ENCODE data around the gene ADAMTS20.
"Not testable (repeated sequence)": the region's sequence is repeated elsewhere in the genome, so short reads cannot be mapped to it uniquely, and the experiment has no call there.

The ADAMTS20 gene, protein sequence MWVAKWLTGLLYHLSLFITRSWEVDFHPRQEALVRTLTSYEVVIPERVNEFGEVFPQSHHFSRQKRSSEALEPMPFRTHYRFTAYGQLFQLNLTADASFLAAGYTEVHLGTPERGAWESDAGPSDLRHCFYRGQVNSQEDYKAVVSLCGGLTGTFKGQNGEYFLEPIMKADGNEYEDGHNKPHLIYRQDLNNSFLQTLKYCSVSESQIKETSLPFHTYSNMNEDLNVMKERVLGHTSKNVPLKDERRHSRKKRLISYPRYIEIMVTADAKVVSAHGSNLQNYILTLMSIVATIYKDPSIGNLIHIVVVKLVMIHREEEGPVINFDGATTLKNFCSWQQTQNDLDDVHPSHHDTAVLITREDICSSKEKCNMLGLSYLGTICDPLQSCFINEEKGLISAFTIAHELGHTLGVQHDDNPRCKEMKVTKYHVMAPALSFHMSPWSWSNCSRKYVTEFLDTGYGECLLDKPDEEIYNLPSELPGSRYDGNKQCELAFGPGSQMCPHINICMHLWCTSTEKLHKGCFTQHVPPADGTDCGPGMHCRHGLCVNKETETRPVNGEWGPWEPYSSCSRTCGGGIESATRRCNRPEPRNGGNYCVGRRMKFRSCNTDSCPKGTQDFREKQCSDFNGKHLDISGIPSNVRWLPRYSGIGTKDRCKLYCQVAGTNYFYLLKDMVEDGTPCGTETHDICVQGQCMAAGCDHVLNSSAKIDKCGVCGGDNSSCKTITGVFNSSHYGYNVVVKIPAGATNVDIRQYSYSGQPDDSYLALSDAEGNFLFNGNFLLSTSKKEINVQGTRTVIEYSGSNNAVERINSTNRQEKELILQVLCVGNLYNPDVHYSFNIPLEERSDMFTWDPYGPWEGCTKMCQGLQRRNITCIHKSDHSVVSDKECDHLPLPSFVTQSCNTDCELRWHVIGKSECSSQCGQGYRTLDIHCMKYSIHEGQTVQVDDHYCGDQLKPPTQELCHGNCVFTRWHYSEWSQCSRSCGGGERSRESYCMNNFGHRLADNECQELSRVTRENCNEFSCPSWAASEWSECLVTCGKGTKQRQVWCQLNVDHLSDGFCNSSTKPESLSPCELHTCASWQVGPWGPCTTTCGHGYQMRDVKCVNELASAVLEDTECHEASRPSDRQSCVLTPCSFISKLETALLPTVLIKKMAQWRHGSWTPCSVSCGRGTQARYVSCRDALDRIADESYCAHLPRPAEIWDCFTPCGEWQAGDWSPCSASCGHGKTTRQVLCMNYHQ (N-terminal part only)

DNA sequence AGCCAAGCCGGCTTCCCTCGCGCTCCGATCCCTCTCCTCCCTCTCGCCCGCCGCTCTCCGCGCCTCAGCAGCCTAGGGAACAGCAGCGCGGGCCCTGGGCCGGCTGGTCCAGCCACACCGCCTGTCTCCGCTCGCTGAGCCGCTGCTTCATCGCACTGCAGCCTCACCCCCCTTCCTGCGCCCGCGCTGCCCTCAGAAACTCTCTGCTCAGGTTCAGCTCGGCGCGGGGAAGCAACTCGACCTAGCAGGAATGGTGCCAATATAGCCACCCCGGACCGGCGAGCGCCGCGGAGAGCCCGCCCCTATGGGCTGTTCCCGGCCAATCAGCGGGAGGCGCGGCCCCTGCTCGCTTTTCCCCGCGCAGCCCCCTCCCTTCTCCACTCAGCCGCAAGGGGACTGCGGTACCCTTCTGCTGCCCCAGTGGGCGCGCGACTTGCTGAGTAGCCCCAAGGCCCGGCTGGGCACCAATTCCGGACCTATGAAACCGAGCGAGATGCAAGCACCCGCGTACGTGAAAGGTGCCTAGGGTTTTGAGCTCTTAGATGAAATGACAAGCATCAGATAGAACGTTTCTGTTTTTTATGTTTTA lies at the start of gene ADAMTS20:
Gene ADAMTS20 (minus strand): TSS at position 233 of the 589 bp plus-strand sequence. CDS start 282 bp downstream, outside the sequence.
- DNase-seq (ENCODE audit: low spot score): no peak

DNA sequence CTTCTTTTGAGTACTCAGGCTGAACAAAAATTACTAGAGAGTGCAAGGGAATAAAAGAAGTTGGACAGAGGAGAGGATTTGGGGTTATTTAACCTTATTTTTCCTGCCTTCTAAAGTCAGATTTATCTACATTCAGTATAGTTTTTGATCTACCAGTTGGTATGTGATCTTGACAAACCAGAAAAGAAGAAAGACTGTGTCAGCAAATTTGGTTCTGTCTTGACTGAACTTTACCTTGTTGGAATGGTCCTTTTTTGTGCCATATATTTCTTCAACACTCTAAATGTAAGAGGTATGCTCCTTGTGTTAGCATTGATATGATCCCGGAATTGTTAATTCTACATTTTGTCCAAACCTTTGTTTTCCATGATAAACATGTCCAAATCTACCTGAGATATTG lies 47.7 kb upstream of the ADAMTS20 start:
- DNase-seq (ENCODE audit: low spot score): no peak

DNA sequence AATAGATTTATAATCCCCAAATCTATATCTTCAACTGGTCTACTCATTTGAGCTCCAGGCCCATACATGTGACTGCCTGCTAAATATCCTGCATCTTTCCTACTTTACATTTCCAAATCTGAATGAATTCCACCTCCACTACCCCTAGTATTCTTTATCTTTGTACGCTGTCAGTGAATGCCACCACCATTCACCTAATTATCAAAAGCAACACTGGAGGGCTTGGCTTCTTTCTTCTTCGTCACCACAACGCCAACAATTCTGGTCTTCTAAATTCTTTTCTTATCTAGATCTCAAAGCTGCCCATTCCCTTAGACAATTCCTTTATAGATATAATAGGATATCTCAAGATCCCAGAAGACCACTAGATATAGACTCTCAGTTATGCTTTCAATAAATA lies 47.1 kb upstream of the ADAMTS20 start:
- DNase-seq (ENCODE audit: low spot score): no peak

DNA sequence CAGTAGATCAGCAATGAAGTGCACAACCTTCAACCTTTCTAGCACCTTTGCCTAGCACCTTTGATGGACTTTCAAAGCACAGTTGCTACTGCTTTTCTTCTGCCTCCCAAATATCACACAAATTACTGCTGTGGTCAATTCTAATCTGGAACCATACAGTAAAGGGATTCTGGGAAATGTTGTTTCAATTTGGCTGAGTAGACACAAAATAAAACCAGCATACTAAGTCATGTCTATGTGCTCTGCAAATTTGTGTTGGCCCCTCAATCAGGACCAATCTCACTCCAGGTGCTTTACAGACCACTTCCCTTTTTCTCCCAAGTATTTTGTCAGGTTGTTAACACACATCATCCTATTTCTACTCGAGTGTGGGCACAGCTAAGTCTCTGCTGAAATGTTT lies 38.3 kb upstream of the ADAMTS20 start:
- no peak for DNase-seq (ENCODE audit: low spot score)

DNA sequence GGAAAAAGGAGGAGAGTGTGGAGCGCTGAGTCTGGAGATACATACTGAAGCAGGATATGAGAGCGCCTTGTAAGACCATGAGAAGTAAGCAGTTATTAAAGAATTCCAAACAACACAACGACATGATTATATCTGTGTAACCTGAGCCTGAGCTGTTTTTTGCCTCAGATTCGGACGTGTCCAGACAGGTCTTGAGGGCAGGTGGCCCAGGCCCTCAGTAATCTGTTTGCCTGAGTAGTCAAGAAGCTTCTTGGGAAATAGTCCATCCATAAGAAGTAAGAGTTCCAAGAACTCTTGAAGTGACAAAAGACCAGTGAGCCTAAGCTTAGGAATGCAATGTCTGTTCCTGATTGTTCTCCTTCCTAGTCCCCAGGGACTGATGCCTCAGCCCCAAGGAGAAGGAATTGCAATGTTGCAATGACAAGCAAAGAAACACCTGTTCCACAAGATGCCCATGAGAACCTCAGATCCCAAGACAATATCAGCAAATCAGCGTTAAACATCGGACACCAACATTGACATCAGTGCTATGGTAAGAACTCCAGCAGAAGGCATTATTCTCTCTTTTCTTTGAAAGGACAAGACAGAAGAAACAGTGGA lies 34.7 kb upstream of the ADAMTS20 start:
- no peak for DNase-seq (ENCODE audit: low spot score)

DNA sequence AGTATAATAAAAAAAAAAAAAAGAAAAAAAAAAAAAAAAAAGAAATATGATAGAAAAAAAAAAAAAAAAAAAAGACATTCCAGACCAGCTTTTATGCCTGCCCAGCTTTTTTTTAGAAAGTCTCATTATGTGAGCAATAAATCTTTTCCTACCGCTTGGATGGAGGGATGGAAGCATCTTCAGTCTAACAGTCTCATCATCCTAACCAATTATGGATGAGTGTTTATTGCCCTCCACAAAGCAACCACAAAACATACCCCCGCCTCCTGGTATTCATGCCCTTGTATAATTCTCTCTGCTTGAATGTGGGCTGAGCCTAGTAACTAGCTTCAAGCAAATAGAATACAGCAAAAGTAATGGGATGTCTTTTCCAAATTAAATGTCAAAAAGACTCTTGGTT lies 33.7 kb upstream of the ADAMTS20 start:
- no peak for DNase-seq (ENCODE audit: low spot score)

DNA sequence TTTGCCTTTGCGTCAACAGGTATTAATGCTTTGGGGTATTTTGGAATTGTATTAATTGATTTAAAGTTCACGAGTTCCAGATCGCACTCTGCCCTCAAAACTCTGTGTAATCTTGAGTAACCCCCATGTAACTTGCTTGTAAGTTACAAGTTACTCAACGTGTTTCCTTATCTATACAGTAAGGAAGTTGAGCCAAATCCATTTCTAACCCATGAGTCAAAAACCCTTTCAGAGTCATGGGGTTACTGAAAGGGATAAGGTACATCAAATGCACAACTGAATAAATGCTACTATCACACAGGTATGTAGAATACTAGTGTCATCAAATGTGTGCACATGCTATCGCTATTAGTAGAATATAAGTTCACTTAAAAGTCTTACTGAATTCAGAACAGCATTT lies 28.6 kb upstream of the ADAMTS20 start:
- no peak for DNase-seq (ENCODE audit: low spot score)

DNA sequence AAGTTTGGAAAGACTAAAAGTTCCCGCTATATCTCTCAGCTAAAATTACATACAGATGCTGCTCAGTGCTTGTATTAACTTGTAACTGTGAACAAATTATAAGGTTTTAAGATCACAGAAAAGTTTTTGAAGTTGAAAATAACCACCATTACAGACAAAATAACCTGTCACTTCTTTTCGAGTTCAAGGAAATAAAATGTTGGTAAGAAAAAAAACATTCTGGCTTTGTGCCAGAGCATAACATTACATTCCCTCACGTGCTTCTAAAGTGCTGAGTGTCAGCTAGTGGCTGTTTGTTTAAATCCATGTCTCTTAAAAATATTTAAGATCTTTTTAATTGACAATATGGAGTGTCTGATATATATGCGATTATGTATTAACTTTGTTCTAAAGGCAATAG lies 27.2 kb upstream of the ADAMTS20 start:
- no peak for DNase-seq (ENCODE audit: low spot score)

DNA sequence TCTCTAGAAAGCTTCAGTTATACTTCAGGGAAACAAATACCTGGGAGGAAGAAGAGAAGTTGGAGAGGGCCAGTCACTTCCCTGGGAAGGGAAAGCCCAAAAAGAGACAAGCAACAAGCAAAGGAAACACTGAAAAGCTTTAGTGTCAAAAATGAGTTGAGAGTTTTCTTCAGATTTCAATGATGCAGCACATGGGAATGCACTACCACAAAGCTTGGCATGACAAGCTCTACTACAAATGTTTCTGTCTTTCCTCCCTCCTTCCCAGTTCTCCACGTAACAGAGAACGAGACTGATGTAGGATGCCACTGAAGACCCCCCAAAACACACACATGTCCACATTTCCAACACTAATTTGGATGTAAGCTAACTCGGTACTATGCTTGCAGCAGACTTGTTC lies 26.8 kb upstream of the ADAMTS20 start:
- DNase-seq (ENCODE audit: low spot score): no peak

DNA sequence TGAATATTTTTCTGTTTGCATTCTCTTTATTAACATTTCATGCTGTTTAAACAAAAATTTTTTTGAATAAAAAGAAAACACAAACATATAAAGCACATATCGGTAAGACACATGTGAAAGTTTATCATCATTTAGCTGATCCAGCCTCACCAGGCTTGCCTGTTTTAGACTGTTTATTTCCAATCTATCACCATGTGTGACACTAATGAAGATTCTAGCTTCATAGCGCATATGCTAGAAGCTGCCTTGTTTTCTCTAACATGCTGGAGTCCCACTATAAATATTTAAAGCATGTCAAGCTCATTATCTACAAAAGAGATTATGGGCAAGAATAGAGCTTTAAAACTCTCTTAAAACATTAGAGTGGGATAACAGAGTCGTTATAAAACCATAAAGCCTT lies 25.4 kb upstream of the ADAMTS20 start:
- DNase-seq (ENCODE audit: low spot score): no peak

DNA sequence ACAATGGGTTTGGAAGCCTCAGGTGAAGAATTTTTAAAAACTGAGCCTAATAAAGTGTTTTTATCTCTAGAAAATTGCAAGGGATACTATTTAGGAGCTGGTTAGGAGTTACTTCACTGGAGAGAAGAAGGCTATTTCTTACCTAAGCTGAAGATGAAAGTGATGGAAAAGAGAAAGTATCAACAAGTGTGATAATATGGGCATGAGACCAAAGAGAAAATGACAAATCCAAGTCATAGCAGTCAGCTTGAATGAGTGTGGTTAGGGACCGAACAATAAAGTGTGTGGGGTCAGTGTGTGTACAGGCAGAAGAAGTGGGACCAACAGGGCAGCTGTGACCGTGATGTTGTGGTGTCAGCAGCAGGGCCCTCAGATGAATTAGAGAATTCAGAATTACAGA lies 24.2 kb upstream of the ADAMTS20 start:
- no peak for DNase-seq (ENCODE audit: low spot score)

DNA sequence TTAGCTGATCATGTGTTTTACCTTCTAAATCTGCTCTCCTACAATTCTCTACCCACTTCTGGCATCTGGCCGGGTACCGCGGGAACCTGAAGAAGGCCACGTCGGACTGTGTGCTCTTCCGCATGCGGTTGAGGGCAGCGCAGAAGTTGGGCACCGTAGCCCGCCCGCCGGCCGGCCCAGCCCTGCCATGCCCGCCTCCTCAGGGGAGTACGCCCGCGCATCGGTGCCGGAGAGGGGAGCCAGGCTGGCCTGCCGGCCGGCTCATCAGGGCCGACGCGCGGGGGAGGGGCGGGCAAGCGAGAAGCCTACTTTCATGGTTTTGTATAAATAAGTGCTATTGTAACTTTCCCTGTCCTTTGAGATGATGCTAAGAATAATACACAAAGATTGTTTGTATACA lies 19.9 kb upstream of the ADAMTS20 start:
- no peak for DNase-seq (ENCODE audit: low spot score)

DNA sequence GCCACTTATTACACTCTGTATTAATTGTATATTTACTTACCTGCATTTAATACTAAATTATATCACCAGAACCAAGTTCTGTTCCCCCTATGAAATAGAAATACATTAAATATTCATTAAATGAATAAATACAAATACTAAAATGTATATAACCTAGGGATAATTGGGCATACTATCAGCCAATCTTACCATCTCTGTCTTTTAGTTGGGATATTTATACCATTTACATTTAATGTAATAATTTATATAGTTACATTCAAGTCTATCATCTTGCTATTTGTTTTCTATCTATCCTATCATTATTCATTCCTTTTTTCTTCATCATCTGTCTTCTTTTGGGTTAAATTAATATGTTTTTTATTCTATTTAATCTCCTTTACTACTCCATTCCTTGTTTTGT lies 4.1 kb upstream of the ADAMTS20 start:
- DNase-seq (ENCODE audit: low spot score): no peak

DNA sequence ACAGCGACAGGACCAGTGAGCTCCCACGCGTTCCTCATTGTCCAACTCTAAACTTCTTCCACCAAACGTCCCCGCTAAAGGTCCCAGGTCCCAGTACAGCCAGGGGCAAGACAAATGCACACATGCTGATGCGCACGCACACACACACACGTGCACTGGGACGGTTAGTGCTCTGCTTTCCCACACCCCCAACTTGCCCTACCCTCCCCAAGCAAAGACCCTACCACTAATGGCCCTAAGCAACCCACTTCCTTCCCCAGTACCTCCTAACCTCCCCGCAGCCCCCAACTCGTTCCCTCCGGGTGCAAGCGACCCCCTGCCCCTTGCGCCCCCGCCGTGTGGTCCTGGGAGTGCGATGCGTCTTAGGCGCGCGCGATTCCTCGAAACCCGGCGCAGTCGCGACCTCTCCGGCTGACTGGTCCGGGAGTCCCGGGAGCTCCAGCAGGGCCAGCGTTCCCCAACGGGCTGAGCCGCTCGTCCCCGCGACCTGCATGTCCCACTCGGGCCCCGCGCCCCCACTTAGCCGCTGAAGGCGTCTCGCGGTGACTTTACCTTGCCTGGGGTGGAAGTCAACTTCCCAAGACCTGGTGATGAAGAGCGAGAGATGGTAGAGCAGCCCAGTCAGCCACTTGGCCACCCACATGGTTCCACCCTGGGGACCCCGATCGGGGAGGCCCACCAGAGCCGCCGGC lies 578 bp downstream of the ADAMTS20 start:
- DNase-seq (ENCODE audit: low spot score): no peak

DNA sequence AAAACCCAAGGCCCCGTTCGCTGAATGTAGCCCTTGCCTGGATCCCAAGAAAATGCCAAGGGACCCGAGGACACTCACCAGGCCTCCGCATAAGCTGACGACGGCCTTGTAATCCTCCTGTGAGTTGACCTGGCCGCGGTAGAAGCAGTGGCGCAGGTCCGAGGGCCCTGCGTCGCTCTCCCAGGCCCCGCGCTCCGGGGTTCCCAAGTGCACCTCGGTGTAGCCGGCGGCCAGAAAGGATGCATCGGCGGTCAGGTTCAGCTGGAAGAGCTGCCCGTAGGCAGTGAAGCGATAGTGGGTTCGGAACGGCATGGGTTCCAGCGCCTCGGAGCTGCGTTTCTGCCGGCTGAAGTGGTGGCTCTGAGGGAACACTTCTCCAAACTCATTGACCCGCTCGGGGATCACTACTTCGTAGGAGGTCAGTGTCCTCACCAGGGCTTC lies 1.2 kb downstream of the ADAMTS20 start:
- DNase-seq (ENCODE audit: low spot score): no peak

DNA sequence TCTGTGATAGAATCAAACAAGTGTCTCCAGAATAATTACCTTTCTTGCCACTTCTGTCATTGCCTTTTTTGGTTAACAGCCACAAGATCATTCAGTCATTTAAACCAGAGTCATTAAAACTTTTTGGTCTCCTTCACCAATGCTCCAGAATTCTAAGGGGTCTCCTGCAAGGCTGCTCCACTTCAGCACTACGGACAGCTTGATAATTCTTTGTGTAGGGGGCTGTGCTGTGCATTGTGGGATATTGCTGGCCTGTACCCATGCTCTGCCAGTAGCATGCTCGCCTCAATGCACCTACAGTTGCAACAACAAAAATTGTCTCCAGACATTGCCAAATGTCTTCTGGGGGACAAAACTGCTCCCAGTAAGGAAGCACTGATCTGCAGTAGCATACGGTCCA lies 7.3 kb downstream of the ADAMTS20 start:
- no peak for DNase-seq (ENCODE audit: low spot score)

DNA sequence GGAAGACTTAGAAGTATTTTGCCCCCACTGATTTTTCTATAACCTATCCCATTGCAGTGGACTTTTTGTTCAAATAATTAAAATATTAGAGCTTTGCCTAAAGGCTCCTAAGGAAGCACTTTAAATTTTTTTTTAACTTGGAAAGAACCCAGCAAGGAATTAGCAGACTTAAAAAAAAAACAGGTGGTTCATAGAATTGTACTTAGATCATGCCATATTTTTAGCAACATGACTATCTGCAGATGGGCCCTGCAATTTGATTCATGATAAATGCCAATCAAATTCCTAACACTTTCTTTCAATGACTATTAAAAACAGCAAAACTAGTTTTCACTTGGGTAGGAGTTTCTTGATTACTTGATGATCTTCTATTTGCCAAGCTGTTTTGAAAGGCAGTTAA lies 11.5 kb downstream of the ADAMTS20 start:
- no peak for DNase-seq (ENCODE audit: low spot score)

DNA sequence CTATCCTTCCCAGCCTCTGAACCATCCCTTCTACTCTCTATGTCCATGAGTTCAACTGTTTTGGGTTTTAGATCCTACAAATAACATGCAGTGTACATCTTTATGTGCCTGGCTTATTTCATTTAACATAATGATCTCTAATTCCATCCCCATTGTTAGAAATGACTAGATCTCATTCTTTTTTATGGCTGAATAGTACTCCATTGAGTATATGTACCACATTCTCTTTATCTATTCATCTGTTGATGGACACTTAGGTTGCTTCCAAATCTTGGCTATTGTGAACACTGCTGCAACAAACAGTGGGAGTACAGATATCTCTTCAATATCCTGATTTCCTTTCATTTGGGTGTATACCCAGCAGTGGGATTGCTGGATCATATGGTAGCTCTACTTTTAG lies 14.3 kb downstream of the ADAMTS20 start:
- not testable (repeated sequence) for DNase-seq (ENCODE audit: low spot score)

DNA sequence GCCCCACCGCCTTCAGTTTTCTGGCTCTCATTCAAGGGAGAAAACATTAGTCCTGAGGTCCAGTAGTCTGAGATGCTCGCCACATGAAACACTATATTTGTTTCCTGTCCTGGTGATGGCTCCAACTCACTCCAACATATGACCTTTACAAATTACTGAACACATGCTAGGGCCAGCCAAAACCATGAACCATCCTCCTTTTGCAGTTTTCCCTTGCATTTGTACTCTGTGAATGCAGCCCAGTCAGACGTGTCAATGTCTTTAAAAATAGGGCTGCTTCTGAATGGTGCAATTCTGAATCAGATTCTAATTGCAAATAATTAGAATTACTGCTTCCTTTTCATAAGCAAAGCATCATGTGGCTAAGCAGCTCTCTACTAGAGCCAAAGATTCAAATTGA lies 36.0 kb downstream of the ADAMTS20 start:
- no peak for DNase-seq (ENCODE audit: low spot score)

DNA sequence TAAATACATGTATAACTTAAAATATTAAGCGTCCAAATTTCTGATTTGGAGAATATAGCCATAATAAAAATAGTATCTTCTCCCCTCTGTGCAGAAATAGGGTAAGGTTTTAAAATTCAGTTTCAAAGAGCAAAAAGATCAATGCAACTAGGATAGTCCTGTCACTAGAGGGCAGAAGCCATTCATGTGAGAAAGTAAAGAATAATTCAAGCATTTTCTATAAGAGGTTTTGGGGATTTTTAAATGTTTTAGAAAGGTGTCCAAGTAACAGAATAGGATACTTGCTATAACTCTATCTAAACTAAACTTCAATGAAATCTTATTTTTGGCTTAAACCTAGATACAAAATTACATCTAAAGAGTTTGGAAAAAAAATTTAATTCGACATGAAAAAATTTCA lies 50.3 kb downstream of the ADAMTS20 start:
- DNase-seq (ENCODE audit: low spot score): peak; percentile 13

DNA sequence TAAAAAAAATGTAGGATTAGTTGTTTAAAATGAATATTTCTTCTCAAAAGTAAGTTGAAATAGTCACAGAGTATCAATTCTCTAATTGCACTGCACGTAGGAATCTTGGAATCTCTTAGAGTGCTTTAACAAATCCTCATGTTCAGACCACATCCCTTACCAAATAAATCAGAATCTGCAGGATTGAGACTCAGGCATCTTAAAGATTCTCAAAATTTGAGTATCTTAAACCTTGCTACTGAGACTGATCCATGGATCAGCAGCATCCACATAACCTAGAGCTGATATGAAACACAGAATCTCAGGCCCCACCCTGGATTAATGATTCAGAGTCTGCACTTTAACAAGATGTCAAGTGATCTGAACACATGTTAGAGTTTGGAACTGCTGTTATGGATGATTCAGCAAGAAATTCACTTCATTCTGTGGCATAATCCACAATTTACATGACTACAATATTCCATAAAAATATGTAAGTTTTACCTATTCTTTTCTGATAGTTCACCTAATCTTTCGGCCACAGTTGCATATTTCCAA lies 58.7 kb downstream of the ADAMTS20 start:
- no peak for DNase-seq (ENCODE audit: low spot score)

Data from HuH-7 (cell line).